Measurements from ENCODE around the gene DMBT1. TPM values are rescaled to one million over a fixed set of nuclear protein-coding genes. Genes with fewer than 3 reads are reported as not detected.

DMBT1 gene
- total RNA-seq, 4 donors from 2014 or later: 0.06 to 0.28 TPM; not detected in 2

DNA sequence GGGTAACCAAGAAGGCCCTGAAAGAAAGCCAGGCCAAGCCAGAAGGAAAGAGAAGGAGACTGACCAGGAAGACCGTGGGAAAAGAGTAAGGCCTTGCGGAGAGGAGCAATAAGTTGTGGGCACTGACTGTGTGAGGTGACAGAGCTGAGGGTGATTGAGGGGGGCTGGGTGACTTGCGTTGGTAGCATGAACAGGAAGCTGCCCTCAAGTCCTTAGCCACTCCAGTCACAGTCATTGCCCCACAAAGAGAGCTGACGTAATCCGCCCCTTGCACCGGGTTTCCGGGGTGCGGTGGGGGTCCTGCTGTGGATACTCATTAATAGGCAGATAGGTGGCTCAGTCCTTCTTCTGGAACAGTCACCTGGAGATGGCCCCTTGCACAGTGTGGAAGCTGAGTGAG is 16.1 kb upstream of the DMBT1 start:
- ATAC-seq (ENCODE audit: low FRiP score) (no peak), DNase-seq (ENCODE audit: low spot score) (no peak)
- TF ChIP-seq, protein P1, sequence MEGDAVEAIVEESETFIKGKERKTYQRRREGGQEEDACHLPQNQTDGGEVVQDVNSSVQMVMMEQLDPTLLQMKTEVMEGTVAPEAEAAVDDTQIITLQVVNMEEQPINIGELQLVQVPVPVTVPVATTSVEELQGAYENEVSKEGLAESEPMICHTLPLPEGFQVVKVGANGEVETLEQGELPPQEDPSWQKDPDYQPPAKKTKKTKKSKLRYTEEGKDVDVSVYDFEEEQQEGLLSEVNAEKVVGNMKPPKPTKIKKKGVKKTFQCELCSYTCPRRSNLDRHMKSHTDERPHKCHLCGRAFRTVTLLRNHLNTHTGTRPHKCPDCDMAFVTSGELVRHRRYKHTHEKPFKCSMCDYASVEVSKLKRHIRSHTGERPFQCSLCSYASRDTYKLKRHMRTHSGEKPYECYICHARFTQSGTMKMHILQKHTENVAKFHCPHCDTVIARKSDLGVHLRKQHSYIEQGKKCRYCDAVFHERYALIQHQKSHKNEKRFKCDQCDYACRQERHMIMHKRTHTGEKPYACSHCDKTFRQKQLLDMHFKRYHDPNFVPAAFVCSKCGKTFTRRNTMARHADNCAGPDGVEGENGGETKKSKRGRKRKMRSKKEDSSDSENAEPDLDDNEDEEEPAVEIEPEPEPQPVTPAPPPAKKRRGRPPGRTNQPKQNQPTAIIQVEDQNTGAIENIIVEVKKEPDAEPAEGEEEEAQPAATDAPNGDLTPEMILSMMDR (IDR thresholded peaks at IDR 0.05): no peak

DNA sequence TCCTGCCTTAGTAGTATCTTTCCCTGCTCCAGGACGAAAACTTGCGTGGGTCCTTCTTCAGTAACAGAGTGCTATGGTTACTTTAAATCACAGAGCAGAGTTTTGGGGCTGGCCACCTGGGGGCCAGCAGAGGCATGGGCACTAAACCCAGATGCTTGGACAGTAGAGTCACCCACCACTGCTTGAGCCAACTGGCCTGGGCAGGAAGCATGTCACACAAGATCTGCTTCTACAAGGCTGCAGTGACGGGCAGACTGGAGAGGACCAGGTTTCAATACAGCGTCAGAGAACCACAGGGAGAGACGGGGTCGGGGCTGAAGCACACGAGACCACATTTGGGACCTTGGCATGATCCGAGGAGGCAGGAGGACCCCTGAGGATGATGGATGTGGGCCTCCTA is 14.3 kb upstream of the DMBT1 start:
- TF ChIP-seq, protein P1 (IDR thresholded peaks at IDR 0.05): no peak
- no peak for ATAC-seq (ENCODE audit: low FRiP score)
- DNase-seq (ENCODE audit: low spot score): no peak

GRCh38 chr10:122548407-122549085 is 12.0 kb upstream of the DMBT1 start:
- no peak for ATAC-seq (ENCODE audit: low FRiP score)
- DNase-seq (ENCODE audit: low spot score): no peak
- TF ChIP-seq, protein P1 (IDR thresholded peaks at IDR 0.05): no peak

DNA sequence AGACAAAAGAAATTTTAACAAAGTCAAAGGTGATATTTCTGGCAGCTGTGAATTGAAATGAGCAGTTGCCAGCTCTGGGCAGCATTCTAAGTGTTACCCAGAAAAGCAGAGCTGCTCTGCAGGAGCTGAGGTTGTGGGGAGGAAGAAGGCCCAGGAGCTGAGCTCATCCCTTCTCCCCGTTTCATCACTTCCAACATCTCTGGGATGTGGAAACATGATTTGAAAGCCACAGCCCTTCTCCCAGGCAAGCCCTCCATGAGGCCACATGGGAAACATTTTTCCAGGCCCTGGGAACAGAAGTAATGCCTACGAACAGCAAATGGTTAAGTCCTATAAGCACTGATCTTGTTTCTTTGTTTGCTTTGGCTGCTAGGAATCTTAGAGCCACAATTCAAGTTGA is 10.9 kb upstream of the DMBT1 start:
- DNase-seq (ENCODE audit: low spot score) (no peak), ATAC-seq (ENCODE audit: low FRiP score) (no peak)
- TF ChIP-seq, protein P1 (IDR thresholded peaks at IDR 0.05): no peak

DNA sequence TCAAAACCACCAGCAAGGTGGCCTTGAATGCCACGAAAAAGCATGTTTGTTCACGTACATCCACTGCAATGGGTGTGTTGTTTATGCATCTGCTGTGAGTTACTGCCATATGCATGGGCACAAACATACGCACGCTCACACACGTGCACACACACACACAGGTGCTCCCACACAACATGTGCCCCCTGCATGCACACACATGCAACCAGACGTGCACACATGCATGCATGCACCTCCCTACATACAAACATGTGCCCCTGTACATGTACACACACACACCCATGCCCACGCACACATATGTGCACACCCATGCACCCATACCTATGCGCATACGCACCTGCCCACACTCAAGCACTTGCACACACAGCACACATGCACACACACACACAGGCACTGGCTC is 10.1 kb upstream of the DMBT1 start:
- ATAC-seq (ENCODE audit: low FRiP score) (no peak), DNase-seq (ENCODE audit: low spot score) (no peak)
- TF ChIP-seq, protein P1 (IDR thresholded peaks at IDR 0.05): no peak

DNA sequence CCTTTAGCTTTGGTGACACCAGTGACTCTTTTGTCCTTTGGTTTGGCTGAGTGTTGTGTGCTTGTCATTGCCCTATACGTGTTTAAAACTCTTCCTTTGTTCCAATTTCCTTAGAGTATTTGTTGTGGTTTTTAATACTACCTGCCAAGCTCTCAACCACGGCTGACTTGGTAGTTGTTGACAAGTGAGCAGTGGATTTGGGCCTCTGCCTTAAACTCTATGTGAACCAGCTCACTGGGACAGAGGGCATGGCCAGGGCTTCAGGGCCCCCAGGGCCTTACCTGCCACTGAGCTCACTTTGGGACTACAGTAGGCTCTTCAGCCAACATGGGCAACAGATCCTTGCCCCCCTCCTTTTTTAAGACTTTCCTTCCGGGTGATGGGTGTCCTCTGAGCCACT is 9.6 kb upstream of the DMBT1 start:
- TF ChIP-seq, protein P1 (IDR thresholded peaks at IDR 0.05): no peak
- no peak for DNase-seq (ENCODE audit: low spot score)
- ATAC-seq (ENCODE audit: low FRiP score): no peak

- no peak for ATAC-seq (ENCODE audit: low FRiP score)
- TF ChIP-seq, protein P1 (IDR thresholded peaks at IDR 0.05): no peak
- no peak for DNase-seq (ENCODE audit: low spot score)
These were observed 9.1 kb upstream of the DMBT1 start for GRCh38 chr10:122551450-122551849.

All from omental fat pad (tissue), 4 donors.